SU-DHL-6 (cell line): ENCODE data around the gene SEPTIN2.

ENCODE experiments used
- CTCF ChIP-seq: fragments of 200-600 bp; sonication (generic); IDR thresholded peaks from one replicate; pipeline ENCODE4 v1.5.1; 2017; ENCODE audit warnings: antibody characterized with exemption, mild to moderate bottlenecking, low read length, moderate library complexity; ENCODE audit not compliant: insufficient read depth, poor library complexity, severe bottlenecking
- EZH2phosphoT487 ChIP-seq: fragments of 200-600 bp; sonication (generic), shearing (Covaris generic); conservative IDR thresholded peaks from 2 replicates; pipeline ENCODE4 v1.6.1; 2018; ENCODE audit warnings: mild to moderate bottlenecking, antibody characterized with exemption, low read length, moderate library complexity, mixed read lengths

GRCh38 chr2:241320394-241320793 lies 4.7 kb downstream of the SEPTIN2 start:
- no peak for TF ChIP-seq CTCF
- no peak for TF ChIP-seq EZH2phosphoT487
